Stimulated activated CD8-positive, alpha-beta memory T cell treated with anti-CD3 and anti-CD28 coated beads, Interleukin-15, amount 100 ng/mL, for 24 hours (primary cell): ENCODE results near the gene ATP6V0A1.

Experiments used
- DNase-seq: peaks from one replicate; pipeline ENCODE4 v3.0.0-alpha.2; 2020; ENCODE audit warnings: low read depth

The ATP6V0A1 gene

DNA sequence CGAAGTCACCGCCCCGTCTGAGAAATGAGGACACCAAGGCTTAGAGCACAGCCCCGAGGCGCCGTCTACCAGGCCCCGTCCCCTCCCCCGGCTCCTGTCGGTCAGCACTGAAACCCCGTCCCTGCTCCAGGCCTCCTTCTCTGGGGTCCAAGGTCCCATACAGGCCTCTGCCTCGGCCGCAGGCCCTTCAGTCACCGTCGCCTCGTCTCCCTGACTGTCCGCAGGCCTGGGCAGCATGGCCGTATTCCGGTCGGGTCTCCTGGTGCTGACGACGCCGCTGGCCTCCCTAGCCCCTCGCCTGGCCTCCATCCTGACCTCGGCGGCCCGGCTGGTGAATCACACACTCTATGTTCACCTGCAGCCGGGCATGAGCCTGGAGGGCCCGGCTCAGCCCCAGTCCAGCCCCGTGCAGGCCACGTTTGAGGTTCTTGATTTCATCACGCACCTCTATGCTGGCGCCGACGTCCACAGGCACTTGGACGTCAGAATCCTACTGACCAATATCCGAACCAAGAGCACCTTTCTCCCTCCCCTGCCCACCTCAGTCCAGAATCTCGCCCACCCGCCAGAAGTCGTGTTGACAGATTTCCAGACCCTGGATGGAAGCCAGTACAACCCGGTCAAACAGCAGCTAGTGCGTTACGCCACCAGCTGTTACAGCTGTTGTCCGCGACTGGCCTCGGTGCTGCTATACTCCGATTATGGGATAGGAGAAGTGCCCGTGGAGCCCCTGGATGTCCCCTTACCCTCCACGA, 103.9 kb downstream of the ATP6V0A1 start:
- DNase-seq, result no peak

DNA sequence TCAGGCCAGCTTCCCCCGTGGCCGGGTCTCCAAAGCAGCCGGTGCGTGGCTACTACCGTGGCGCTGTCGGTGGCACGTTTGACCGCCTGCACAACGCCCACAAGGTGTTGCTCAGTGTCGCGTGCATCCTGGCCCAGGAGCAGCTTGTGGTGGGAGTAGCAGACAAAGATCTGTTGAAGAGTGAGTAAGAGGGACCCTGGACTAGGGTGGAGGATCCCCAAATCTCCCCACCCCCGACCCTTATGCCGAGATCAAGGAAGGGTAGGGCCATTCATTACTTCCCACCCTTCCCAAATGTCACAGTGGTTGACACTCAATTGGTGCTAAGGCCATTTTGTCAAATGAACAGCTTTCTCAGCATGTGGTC, 104.4 kb downstream of the ATP6V0A1 start:
- DNase-seq, result no peak

DNA sequence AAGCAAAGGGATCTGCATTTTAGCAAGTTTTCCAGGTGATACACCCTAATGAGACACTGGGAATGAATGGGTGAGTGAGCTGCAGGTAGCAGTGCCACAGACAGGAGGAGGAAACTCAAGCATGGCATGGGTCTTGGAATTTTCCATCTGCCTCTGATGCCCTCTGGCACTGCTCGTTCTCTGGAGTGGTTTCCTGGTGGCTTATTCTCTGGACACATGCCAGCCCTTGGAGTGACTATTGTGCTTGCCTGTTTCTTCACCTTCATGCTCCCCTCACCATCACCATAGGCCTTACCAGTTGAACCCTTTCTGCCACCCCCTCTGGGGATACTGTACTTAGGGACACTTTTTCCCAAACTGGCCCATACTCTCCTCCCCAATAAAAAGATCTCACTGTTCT, 104.9 kb downstream of the ATP6V0A1 start:
- DNase-seq, result no peak

DNA sequence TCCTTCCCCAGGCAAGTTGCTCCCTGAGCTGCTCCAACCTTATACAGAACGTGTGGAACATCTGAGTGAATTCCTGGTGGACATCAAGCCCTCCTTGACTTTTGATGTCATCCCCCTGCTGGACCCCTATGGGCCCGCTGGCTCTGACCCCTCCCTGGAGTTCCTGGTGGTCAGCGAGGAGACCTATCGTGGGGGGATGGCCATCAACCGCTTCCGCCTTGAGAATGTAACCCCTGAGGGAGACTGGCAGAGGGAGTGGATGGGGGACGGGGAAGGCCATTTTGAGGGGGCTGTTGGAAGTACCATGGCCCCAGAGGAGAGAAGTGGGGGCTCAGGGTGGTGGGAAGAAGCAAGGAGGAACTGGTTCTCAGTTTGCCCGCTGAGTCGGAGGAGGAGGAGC, 105.3 kb downstream of the ATP6V0A1 start:
- no peak for DNase-seq

DNA sequence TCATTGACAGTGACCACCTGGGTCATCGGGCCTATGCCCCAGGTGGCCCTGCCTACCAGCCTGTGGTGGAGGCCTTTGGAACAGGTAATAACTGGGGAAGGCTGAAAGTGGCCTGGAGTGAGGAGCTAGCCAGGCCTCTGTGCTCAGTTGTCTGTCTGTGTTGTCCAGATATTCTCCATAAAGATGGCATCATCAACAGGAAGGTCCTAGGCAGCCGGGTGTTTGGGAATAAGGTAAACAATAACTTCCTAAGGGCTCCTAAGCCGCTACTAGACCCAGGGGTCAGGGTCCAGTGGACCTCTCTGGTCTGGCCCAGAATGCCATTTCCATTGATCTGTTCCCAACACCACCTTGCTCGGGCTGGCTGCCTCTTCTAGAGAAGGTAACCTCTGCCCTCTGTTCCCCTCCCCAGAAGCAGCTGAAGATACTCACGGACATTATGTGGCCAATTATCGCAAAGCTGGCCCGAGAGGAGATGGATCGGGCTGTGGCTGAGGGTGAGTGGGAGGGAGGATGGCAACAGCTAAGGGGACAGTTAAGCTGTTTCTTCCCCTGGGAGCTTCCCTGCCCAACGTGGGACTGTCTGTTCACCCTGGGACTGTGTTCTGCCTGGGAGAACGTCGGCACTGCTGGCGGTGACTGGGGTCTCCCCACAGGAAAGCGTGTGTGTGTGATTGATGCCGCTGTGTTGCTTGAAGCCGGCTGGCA, 106.3 kb downstream of the ATP6V0A1 start:
- no peak for DNase-seq

DNA sequence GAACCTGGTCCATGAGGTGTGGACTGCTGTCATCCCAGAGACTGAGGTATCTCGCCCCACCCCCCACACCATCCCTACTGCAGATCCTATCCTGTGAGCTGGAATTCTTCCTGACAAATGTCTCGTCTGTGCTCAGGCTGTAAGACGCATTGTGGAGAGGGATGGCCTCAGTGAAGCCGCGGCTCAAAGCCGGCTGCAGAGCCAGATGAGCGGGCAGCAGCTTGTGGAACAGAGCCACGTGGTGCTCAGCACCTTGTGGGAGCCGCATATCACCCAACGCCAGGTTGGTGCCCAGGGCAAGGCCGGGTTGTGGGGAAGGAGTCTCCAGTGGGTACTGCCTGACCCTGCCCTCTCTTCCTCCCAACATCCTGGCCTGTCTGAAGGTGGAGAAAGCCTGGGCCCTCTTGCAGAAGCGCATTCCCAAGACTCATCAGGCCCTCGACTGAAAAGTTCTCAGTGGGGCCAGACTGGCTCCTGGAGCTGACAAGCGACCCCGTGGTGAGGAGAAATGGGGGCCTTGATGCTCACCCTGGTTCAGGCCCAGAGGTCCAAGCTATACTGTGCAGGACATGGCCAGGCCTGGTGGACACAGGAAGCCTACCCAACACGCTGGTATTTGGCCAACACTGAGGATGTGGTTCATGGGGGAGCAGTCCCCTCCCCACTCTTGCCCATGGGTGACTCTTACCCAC, 107.0 kb downstream of the ATP6V0A1 start:
- no peak for DNase-seq

DNA sequence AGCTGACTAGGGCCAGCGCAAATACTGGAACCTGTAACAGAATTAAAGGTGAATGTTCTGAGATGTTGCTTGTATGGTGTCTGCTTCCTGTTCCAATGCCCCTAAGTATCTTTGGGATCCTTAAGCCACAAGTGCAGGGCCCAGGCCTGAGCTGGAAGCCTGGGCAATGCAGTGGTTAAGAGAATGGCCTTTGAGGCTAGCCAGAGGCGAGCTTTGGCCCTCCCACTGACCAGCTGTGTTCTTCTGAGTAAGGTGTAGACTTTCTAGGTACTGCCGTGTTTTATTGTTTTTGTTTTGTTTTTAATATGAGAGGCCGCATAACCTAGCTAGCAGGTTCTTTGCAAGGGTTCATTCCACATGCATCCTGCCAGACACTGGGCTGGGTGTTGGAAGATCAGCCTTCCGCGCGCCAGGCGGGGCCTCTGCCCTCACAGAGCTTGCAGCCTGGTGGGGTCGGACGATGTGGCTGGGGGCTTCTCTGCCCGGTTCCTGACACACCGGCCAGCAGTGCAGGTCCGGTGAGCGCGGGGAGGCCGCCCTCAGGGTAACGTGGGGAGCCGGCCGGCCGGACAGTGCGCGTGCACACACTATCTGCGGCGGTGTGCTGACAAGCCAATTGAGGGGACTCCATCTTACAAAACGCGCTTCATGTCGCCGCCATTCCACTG, 107.7 kb downstream of the ATP6V0A1 start:
- no peak for DNase-seq

DNA sequence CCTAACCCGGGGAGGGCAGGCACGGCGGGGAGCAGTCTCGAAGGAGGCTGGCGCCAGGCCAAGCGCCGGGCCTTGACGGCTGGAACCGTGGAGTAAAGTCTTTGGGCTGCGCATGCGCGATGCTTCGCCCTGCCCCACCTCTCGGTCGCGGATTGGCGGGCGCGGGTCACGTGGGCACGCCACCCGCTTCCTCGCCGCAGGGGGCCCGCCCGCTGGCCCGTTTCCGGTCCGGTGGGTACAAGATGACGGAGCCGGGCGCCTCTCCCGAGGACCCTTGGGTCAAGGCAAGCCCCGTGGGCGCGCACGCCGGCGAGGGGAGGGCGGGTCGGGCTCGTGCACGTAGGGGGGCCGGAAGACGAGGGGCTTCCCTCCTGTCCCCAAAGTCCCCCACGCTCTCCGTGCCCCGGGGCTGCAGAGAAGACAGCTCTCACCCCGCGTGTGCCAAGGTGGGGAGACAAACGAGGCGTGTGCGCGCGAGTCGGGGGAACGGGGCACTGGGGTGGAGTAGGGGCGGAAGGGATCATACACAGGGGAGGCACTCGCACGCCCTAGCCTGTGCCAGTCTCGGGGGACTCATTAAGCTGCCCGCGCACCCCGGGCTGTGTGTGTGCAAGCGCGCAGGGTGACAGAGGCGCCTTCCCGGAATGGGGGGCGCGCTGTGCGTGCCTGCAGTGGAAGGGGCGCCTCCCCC, 108.3 kb downstream of the ATP6V0A1 start, which contains the start of gene MLX:
MLX (plus strand) TSS at position 218 of the 691 bp plus-strand sequence; CDS start at position 243, 25 bp downstream.
- DNase-seq, result peak; percentile 83

DNA sequence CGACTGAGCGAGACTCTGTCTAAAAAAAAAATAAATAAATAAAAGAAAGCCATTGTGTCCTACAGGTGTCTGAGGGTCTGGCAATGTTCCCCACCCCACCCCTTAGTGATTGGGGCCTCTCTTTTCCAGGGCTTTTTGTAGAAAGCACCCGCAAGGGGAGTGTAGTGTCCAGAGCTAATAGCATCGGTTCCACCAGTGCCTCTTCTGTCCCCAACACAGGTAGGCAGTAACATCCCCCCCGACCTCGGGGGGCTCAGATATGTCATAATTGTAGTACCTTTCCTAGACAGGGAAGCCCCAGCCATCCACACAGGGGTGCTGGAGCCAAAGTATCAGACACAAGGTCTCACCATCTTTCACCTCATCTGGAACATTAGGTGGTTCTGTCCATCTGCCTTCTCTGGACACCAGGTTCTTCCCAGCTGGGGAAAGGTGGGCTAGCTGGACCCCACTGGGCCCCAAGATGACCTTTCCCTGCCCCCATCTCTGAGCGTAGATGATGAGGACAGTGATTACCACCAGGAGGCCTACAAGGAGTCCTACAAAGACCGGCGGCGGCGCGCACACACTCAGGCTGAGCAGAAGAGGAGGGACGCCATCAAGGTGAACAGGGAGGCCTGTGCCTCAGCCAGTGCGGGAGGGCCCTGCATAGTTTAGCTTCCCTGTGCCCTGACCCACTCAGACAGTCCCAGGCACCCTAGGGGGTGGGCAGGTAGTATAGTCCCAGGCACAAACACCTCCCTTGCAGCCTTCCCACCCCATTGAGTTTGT, 109.8 kb downstream of the ATP6V0A1 start:
- DNase-seq, result no peak

DNA sequence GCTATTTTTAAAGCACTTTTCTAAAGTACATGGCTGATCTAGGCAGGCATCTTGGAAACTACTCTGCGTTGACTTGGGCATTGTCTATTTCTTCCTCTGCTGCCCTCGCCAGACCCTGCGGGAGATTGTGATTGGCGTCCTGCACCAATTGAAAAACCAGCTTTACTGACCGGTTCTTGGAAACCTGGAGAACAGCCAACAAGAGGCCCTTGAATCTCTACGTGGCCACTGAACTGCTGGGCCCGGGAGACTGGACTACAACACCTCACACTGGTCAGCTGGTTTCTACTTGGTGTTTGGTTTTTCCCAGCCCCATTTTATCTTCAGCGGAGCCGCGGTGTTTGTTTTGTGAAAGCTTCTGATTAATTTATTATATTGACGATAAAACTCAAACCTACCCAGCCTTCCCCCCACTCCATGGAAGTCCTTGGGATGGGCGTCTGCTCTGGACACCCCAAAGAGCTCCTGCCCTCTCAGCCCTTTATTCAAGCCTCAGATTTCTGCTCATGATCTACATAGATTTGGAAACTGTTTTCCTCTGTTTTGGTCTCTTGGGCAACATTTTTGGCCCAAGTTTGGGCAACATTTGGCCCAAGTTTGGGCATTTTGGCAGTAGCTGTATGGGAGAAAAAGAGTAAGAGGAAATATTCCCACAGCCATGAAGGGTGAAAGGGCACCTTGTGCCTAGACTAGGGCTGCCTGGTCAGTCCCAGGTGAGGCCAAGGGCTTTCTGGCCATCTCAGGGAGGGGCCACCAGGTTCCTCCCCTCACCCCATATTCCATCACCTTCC, 113.0 kb downstream of the ATP6V0A1 start:
- DNase-seq, result no peak
